A549 (cell line): ENCODE data around the gene HBG2. TPM values are rescaled to one million over a fixed set of nuclear protein-coding genes. Genes with fewer than 3 reads are reported as not detected.

Experiments
- ATAC-seq, 2 experiments: fragments of 200-7000 bp in 1 of 2; fragments of >200 bp in 1 of 2; cut with Nextera tagmentation in 1 of 2; cut with Tn5 transposase in 1 of 2; 3 replicates each; pipeline versions ENCODE4 v1.8.0 to v1.9.1; 2018 to 2020; ENCODE audit warnings: mild to moderate bottlenecking in 1 of 2, moderate library complexity in 1 of 2
- CTCF ChIA-PET: fragments of 300-600 bp; sonication (Branson Sonifier 250); formaldehyde crosslinking; extraction: SDS; loops from one replicate; lab custom pipeline; 2021; ENCODE audit warnings: antibody characterized with exemption, inconsistent platforms; lab: Yijun Ruan, JAX
- POLR2A ChIA-PET: fragments of 350-600 bp; formaldehyde crosslinking; extraction: SDS; loops from one replicate; lab custom pipeline; 2021; ENCODE audit warnings: antibody characterized with exemption, inconsistent platforms; lab: Yijun Ruan, JAX
- DNase-seq, 2 experiments: peaks; one replicate each; pipeline versions ENCODE4 v3.0.0 to v3.0.0-alpha.2; 2011 to 2016; ENCODE audit warnings: low read depth in 1 of 2, low spot score in 1 of 2
- FAIRE-seq: peaks from 2 replicates; lab custom pipeline; 2011; peaks lifted over from hg19 to GRCh38; lab: Jason Lieb, UNC
- H3K27ac ChIP-seq, 2 experiments: fragments of >200 bp; sonication (Bioruptor Twin); formaldehyde crosslinking; 3 replicates each; pipeline ENCODE4 v1.5.1; 2016 to 2017
- H3K4me1 ChIP-seq: fragments of >200 bp; sonication (Bioruptor Twin); formaldehyde crosslinking; 3 replicates; pipeline ENCODE4 v1.6.1; 2016
- H3K4me2 ChIP-seq: fragments of >200 bp; sonication (Bioruptor Twin); formaldehyde crosslinking; 3 replicates; pipeline ENCODE4 v1.6.1; 2016
- H3K4me3 ChIP-seq: fragments of >200 bp; sonication (Bioruptor Twin); formaldehyde crosslinking; 3 replicates; pipeline ENCODE4 v1.5.1; 2016
- H3K9me3 ChIP-seq: fragments of >200 bp; sonication (Bioruptor Twin); formaldehyde crosslinking; 3 replicates; pipeline ENCODE4 v1.6.1; 2016
- BHLHE40 ChIP-seq: IDR thresholded peaks from 2 replicates; pipeline ENCODE4 v1.6.1; 2012; ENCODE audit warnings: low read depth, low read length, inconsistent platforms
- CBX8 ChIP-seq: fragments of 200-600 bp; sonication (generic); IDR thresholded peaks from 2 replicates; pipeline ENCODE4 v1.6.1; 2016
- CEBPB ChIP-seq, 2 experiments: fragments of >200 bp in 1 of 2; sonication (Bioruptor Twin) in 1 of 2; formaldehyde crosslinking in 1 of 2; IDR thresholded peaks; 2 replicates each; pipeline ENCODE4 v1.6.1; 2012 to 2016
- CHD4 ChIP-seq: fragments of 200-600 bp; sonication (generic); IDR thresholded peaks from 2 replicates; pipeline ENCODE4 v1.6.1; 2016; ENCODE audit warnings: antibody characterized with exemption, mild to moderate bottlenecking, borderline replicate concordance
- EHF ChIP-seq: fragments of 250-450 bp; sonication (Bioruptor Pico); IDR thresholded peaks from 2 replicates; pipeline ENCODE4 v1.5.0; 2020; ENCODE audit warnings: mild to moderate bottlenecking
- EHMT2 ChIP-seq: fragments of 200-600 bp; sonication (generic); IDR thresholded peaks from 2 replicates; pipeline ENCODE4 v1.6.1; 2016; ENCODE audit warnings: antibody characterized with exemption, low read depth, mild to moderate bottlenecking, moderate library complexity
- FOSB ChIP-seq: fragments of 250-450 bp; sonication (Bioruptor Pico); IDR thresholded peaks from 2 replicates; pipeline ENCODE4 v1.5.0; 2020; ENCODE audit warnings: mild to moderate bottlenecking, moderate library complexity
- HDAC2 ChIP-seq: fragments of 200-600 bp; sonication (generic); IDR thresholded peaks from 2 replicates; pipeline ENCODE4 v1.6.1; 2016
- HOXB5 ChIP-seq: fragments of 250-450 bp; sonication (Bioruptor Pico); IDR thresholded peaks from 2 replicates; pipeline ENCODE4 v1.5.0; 2020; ENCODE audit warnings: mild to moderate bottlenecking, moderate library complexity
- KDM5A ChIP-seq: fragments of 200-600 bp; sonication (generic); IDR thresholded peaks from 2 replicates; pipeline ENCODE4 v1.6.1; 2016; ENCODE audit warnings: antibody characterized with exemption, mild to moderate bottlenecking
- MAFK ChIP-seq: fragments of 450-650 bp; IDR thresholded peaks from 2 replicates; pipeline ENCODE4 v1.6.1; 2014; ENCODE audit not compliant: partially characterized antibody
- MAZ ChIP-seq: fragments of 150-350 bp; IDR thresholded peaks from 2 replicates; pipeline ENCODE4 v1.6.1; 2014; ENCODE audit warnings: antibody characterized with exemption, low read depth, low read length, borderline replicate concordance
- MYC ChIP-seq: IDR thresholded peaks from 2 replicates; pipeline ENCODE4 v1.6.1; 2012; ENCODE audit warnings: mild to moderate bottlenecking, inconsistent platforms, low read length, improper control_type of control experiment, borderline replicate concordance
- NFE2L2 ChIP-seq: fragments of 150-350 bp; conservative IDR thresholded peaks from 2 replicates; pipeline ENCODE4 v1.6.1; 2014; ENCODE audit warnings: low read length
- PHF8 ChIP-seq: fragments of 200-600 bp; sonication (generic); IDR thresholded peaks from 2 replicates; pipeline ENCODE4 v1.6.1; 2016; ENCODE audit warnings: low read depth, mild to moderate bottlenecking, antibody characterized with exemption, moderate library complexity, borderline replicate concordance
- RAD21 ChIP-seq, 2 experiments: fragments of >200 bp in 1 of 2; sonication (Bioruptor Twin) in 1 of 2; formaldehyde crosslinking in 1 of 2; IDR thresholded peaks in 1 of 2; conservative IDR thresholded peaks in 1 of 2; 2 replicates in 1 of 2; 3 replicates in 1 of 2; pipeline ENCODE4 v1.6.1; 2012 to 2018; ENCODE audit warnings: inconsistent platforms in 1 of 2
- SMC3 ChIP-seq: fragments of >200 bp; sonication (Bioruptor Twin); formaldehyde crosslinking; IDR thresholded peaks from 3 replicates; pipeline ENCODE4 v1.6.1; 2018; ENCODE audit warnings: inconsistent platforms
- SREBF2 ChIP-seq: fragments of 450-650 bp; IDR thresholded peaks from 2 replicates; pipeline ENCODE4 v1.6.1; 2014; ENCODE audit warnings: mild to moderate bottlenecking, moderate library complexity
- ZFP36 ChIP-seq: fragments of 450-650 bp; IDR thresholded peaks from 2 replicates; pipeline ENCODE4 v1.6.1; 2014; ENCODE audit warnings: borderline replicate concordance; ENCODE audit not compliant: partially characterized antibody
- WGBS: methylation state at CpG from one replicate; pipeline ENCODE4 v1.1.6; 2017; ENCODE audit errors: missing lambda C conversion rate; 5-methylcytosine and 5-hydroxymethylcytosine counted together
- polyA plus RNA-seq, 4 experiments: library from polyadenylated mRNA; depleted of rRNA in 3 of 4; stranded (reverse); fragments of >200 nt; fragmentation: RNase III in 1 of 4; extraction: RNeasy Plus Mini Kit Qiagen cat#74134 plus additional on column Dnase treatment in 1 of 4; gene quantifications; 2 replicates in 3 of 4; 3 replicates in 1 of 4; pipeline ENCODE4 v1.2.3, GENCODE V29; 2011 to 2017
- TF ChIP-seq, protein P1 (sequence below): fragments of 450-650 bp; IDR thresholded peaks from 2 replicates; pipeline ENCODE4 v1.6.1; 2014; ENCODE audit warnings: antibody characterized with exemption
- TF ChIP-seq, protein P2 (sequence below): fragments of >200 bp; sonication (Bioruptor Twin); formaldehyde crosslinking; IDR thresholded peaks from 3 replicates; pipeline ENCODE4 v1.6.1; 2016
- TF ChIP-seq, protein P3 (sequence below): fragments of 150-350 bp; IDR thresholded peaks from 2 replicates; pipeline ENCODE4 v1.6.1; 2014; ENCODE audit warnings: low read depth, mild to moderate bottlenecking, low read length
- TF ChIP-seq, protein P4 (sequence below): IDR thresholded peaks from 2 replicates; pipeline ENCODE4 v1.6.1; 2012; ENCODE audit warnings: low read depth, borderline replicate concordance
- TF ChIP-seq, protein P5 (sequence below): fragments of 250-450 bp; sonication (Bioruptor Pico); IDR thresholded peaks from 2 replicates; pipeline ENCODE4 v1.5.0; 2020; ENCODE audit warnings: low read depth, mild to moderate bottlenecking, moderate library complexity

HBG2 gene
- polyA plus RNA-seq, 2 of the 4 experiments (the other 2 are of a cell fraction): not detected

DNA sequence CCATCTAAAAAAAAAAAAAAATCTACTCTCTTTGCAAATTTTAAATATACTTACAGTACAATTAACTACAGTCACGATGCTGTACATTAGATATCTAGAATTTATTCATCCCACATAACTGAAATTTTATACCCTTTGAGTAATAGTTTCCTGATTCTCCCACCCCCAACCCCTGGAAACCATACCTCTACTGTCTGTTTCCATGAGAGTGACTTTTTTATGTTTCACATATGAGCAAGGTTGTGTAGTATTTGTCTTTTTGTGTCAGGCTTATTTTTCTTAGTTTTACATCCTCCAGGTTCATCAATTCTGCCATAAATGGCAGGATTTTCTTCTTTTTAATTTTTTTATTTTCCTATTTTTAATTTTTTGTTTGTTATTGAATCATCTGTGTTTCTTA lies 30.9 kb downstream of the HBG2 start:
- TF ChIP-seq, protein P1, sequence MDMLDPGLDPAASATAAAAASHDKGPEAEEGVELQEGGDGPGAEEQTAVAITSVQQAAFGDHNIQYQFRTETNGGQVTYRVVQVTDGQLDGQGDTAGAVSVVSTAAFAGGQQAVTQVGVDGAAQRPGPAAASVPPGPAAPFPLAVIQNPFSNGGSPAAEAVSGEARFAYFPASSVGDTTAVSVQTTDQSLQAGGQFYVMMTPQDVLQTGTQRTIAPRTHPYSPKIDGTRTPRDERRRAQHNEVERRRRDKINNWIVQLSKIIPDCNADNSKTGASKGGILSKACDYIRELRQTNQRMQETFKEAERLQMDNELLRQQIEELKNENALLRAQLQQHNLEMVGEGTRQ: no peak
- no peak for TF ChIP-seq HDAC2
- TF ChIP-seq, protein P2, sequence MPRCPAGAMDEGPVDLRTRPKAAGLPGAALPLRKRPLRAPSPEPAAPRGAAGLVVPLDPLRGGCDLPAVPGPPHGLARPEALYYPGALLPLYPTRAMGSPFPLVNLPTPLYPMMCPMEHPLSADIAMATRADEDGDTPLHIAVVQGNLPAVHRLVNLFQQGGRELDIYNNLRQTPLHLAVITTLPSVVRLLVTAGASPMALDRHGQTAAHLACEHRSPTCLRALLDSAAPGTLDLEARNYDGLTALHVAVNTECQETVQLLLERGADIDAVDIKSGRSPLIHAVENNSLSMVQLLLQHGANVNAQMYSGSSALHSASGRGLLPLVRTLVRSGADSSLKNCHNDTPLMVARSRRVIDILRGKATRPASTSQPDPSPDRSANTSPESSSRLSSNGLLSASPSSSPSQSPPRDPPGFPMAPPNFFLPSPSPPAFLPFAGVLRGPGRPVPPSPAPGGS: no peak
- no peak for TF ChIP-seq KDM5A
- TF ChIP-seq BHLHE40: no peak
- TF ChIP-seq ZFP36: no peak
- TF ChIP-seq, protein P3, sequence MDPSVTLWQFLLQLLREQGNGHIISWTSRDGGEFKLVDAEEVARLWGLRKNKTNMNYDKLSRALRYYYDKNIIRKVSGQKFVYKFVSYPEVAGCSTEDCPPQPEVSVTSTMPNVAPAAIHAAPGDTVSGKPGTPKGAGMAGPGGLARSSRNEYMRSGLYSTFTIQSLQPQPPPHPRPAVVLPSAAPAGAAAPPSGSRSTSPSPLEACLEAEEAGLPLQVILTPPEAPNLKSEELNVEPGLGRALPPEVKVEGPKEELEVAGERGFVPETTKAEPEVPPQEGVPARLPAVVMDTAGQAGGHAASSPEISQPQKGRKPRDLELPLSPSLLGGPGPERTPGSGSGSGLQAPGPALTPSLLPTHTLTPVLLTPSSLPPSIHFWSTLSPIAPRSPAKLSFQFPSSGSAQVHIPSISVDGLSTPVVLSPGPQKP: no peak
- TF ChIP-seq, protein P4, sequence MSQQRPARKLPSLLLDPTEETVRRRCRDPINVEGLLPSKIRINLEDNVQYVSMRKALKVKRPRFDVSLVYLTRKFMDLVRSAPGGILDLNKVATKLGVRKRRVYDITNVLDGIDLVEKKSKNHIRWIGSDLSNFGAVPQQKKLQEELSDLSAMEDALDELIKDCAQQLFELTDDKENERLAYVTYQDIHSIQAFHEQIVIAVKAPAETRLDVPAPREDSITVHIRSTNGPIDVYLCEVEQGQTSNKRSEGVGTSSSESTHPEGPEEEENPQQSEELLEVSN: no peak
- no peak for TF ChIP-seq PHF8
- TF ChIP-seq CEBPB (IDR thresholded peaks at IDR 0.05): no peak
- TF ChIP-seq, protein P5, sequence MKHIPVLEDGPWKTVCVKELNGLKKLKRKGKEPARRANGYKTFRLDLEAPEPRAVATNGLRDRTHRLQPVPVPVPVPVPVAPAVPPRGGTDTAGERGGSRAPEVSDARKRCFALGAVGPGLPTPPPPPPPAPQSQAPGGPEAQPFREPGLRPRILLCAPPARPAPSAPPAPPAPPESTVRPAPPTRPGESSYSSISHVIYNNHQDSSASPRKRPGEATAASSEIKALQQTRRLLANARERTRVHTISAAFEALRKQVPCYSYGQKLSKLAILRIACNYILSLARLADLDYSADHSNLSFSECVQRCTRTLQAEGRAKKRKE (CRISPR knock-in tag): no peak
- TF ChIP-seq CHD4: no peak
- no peak for TF ChIP-seq NFE2L2
- TF ChIP-seq RAD21 (conservative IDR thresholded peaks at IDR 0.05 in 1 of 2, IDR thresholded peaks at IDR 0.05 in 1 of 2): no peak
- no peak for TF ChIP-seq HOXB5 (CRISPR knock-in tag)
- H3K4me1 ChIP-seq: no peaks in the 10 kb centered on the region
- H3K27ac ChIP-seq: no peak overlapping the region
- H3K4me3 ChIP-seq: no peak overlapping the region
- H3K4me2 ChIP-seq: no peak overlapping the region
- no peak for FAIRE-seq
- ATAC-seq: no peak
- H3K9me3 ChIP-seq: no peaks in the 10 kb centered on the region
- CTCF ChIA-PET: no interaction called here
- WGBS: 23% methylated on average over 1 of the region's 1 CpG
- POLR2A ChIA-PET: no interaction called here
- DNase-seq: no peak

DNA sequence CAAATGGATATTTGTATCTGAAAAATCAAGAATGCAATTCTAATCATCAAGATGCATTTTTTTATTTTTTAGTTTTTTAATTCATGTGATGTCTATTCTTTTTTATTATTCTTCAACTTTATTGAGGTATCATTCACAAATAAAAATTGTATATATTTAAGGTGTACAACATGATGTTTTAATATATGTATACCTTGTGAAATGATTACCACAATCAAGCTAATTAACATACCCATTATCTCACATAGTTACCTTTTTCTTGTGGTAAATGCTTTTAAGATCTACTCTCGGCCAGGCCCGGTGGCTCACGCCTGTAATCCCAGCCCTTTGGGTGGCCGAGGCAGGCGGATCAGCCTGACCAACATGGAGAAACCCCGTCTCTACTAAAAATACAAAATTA lies 31.4 kb downstream of the HBG2 start:
- POLR2A ChIA-PET: no interaction called here
- no peaks in the 10 kb centered on the region for H3K4me1 ChIP-seq

DNA sequence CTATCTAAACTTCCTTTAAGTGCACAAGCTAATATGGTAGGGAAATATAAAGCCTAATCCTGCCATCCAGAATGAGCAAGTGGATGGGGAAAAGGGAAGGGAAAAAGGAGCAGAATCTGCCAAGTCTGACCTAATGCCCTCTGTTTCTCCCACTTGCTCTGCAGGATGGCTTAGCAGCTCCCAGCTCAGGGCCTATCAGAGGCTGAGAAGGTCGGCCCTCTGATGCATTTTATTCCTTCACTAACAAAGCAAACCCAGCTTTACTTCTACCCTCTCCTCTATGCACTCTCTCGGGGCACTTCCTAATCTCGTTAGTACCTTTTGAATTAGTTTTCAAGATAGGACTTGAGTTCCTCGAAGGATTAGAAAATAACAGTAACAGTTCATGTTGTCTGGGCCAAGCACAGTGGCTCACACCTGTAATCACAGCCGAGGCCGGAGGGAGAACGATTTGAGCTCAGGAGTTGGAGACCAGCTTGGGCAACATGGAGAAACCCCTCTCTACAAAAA lies 44.1 kb downstream of the HBG2 start:
- no peaks in the 10 kb centered on the region for H3K9me3 ChIP-seq
- ATAC-seq (no peak), DNase-seq (no peak), FAIRE-seq (no peak)
- no peak overlapping the region for H3K4me2 ChIP-seq
- H3K4me3 ChIP-seq: no peak overlapping the region
- 24% methylated on average over 7 of the region's 7 CpGs for WGBS
- CTCF ChIA-PET: interaction anchor here (0.6 to 1.4 kb wide), 3 partner anchors 79 to 170 kb away, joined by 3 to 5 read pairs (median 3); no protein-coding TSS in a partner anchor
- no peaks in the 10 kb centered on the region for H3K4me1 ChIP-seq
- TF ChIP-seq FOSB (CRISPR knock-in tag) (no peak), EHF (CRISPR knock-in tag) (no peak), EHMT2 (no peak), HDAC2 (no peak), MYC (no peak), MAFK (no peak), MAZ (no peak), SREBF2 (no peak)
- TF ChIP-seq, protein P4: no peak
- TF ChIP-seq, protein P2: no peak
- TF ChIP-seq, protein P1: no peak
- TF ChIP-seq, protein P5 (CRISPR knock-in tag): no peak
- no peak overlapping the region for H3K27ac ChIP-seq
- POLR2A ChIA-PET: no interaction called here

More for the DNA sequence above, 31.4 kb downstream of the HBG2 start:
- Histone ChIP-seq H3K4me3 (no peak overlapping the region), H3K4me2 (no peak overlapping the region), H3K9me3 (no peaks in the 10 kb centered on the region), H3K27ac (no peak overlapping the region)
- 52% methylated on average over 6 of the region's 6 CpGs for WGBS
- DNase-seq (no peak), ATAC-seq (no peak), FAIRE-seq (no peak)
- TF ChIP-seq SMC3 (no peak), RAD21 (conservative IDR thresholded peaks at IDR 0.05 in 1 of 2, IDR thresholded peaks at IDR 0.05 in 1 of 2) (no peak), CBX8 (no peak), SREBF2 (no peak), CHD4 (no peak)
- CTCF ChIA-PET: no interaction called here
